Activated T-helper 17 cell treated with anti-CD3 and anti-CD28 coated beads, Interleukin-2, amount 50 U/mL, for 72 hours (primary cell): ENCODE measurements around the gene MOGAT3. TPM values are rescaled to one million over a fixed set of nuclear protein-coding genes. Genes with fewer than 3 reads are reported as not detected.

Experiments used
- ATAC-seq: fragments of 150-1000 bp; cut with Tn5 transposase; replicated peaks from 2 replicates; pipeline ENCODE4 v1.10.0; 2021; ENCODE audit warnings: mild to moderate bottlenecking, moderate library complexity
- H3K27ac Mint-ChIP-seq: one replicate; pipeline ENCODE4 v1.8.0; 2022; ENCODE audit warnings: mixed read lengths
- H3K27me3 Mint-ChIP-seq: one replicate; pipeline ENCODE4 v1.8.0; 2022; ENCODE audit warnings: mixed read lengths
- H3K36me3 Mint-ChIP-seq: one replicate; pipeline ENCODE4 v1.8.0; 2022; ENCODE audit warnings: low read depth, mild to moderate bottlenecking, mixed read lengths
- H3K4me1 Mint-ChIP-seq: one replicate; pipeline ENCODE4 v1.8.0; 2022; ENCODE audit warnings: mixed read lengths
- H3K4me3 Mint-ChIP-seq: one replicate; pipeline ENCODE4 v1.8.0; 2022; ENCODE audit warnings: mild to moderate bottlenecking, mixed read lengths
- H3K9me3 Mint-ChIP-seq: one replicate; pipeline ENCODE4 v1.8.0; 2022; ENCODE audit warnings: mixed read lengths
- total RNA-seq, 2 donors: library from RNA; stranded (reverse); gene quantifications; one replicate each; pipeline ENCODE4 v1.2.3, GENCODE V29; 2022

The MOGAT3 gene
- total RNA-seq, 2 donors from 2014 or later, result not detected

DNA sequence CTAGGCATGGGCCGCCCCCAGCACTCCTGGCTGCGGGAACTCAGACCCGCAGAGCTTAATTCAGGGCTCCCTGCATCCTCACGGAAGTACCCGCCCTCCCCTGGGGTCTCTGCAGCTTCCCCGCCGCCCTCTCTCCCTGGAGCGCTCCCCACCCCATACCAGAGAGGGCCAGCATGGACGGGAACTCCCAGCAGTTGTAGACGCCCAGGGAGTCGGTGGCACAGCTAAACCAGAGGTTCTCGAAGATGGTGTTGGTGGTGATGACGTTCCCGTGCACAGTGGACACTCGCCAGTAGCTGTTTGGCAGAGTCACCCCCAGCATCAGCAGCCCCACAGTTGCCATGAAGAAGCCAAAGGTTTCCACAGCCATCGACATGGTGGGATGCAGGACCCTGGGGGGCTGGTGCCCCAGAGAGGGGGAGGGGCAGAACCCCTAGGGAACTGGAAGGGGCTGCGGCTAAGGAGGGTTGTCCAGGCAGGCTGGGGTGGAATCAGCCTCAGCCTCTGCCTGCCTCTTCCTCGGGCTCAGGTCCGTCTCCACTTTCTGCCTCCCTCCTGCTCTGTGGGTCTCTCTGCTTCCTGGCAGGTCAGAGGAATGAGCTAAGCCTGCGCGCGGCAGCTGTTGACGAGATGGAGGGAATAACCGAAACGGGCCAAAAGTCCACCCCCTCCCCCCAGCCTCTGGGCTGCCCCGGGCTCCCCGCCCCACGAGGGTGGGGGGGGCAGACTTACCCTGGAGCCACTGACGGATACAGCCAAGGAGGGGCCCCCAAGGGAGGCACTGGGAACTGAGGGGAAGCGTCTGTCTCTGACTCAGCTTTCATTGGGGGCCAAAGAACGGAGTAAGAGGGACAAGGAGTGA is 36.6 kb upstream of the MOGAT3 start, which contains the start of gene CLDN15:
Gene CLDN15 (minus strand): TSS at position 597 of the 862 bp plus-strand sequence. CDS start 221 bp downstream, at position 376.
- H3K36me3 Mint-ChIP-seq, result peaks cover 22% of the 10 kb centered on the region
- ATAC-seq, result no peak
- H3K9me3 Mint-ChIP-seq, result no peaks in the 10 kb centered on the region
- no peak within 1 kb of the TSS for H3K27ac Mint-ChIP-seq
- H3K27me3 Mint-ChIP-seq, result no peaks in the 10 kb centered on the region
- no peaks in the 10 kb centered on the region for H3K4me1 Mint-ChIP-seq
- no peak within 1 kb of the TSS for H3K4me3 Mint-ChIP-seq

DNA sequence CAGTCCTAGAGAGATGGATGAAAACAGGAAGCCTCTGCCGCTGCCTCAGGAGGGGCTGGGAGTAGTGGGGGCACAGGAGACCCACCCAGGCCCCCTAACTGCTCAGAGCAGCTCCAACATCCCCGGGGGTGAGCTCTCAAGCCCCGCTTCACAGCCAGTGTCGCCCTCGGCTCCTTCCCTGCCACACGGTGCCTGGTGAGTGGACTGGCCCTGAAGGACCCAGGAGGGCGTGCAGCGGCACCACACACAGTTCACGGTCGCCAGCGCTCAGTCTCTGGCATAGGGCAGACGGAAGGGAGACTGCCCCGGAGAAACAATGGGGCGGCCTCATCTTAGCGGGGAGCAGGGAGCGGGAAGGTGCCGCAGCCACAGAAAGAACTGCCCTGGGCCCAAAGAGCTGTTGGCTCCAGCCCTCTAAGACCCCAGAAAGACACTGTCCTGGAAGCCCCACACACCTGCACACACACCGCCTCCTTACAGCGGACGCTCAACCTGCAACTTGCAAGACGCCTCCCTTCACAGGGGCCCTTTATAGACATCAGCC is 35.5 kb upstream of the MOGAT3 start:
- H3K27ac Mint-ChIP-seq, result no peak overlapping the region
- no peak for ATAC-seq
- H3K4me1 Mint-ChIP-seq, result no peaks in the 10 kb centered on the region
- no peaks in the 10 kb centered on the region for H3K27me3 Mint-ChIP-seq
- no peaks in the 10 kb centered on the region for H3K9me3 Mint-ChIP-seq
- H3K36me3 Mint-ChIP-seq, result peaks cover 28% of the 10 kb centered on the region
- no peak overlapping the region for H3K4me3 Mint-ChIP-seq

DNA sequence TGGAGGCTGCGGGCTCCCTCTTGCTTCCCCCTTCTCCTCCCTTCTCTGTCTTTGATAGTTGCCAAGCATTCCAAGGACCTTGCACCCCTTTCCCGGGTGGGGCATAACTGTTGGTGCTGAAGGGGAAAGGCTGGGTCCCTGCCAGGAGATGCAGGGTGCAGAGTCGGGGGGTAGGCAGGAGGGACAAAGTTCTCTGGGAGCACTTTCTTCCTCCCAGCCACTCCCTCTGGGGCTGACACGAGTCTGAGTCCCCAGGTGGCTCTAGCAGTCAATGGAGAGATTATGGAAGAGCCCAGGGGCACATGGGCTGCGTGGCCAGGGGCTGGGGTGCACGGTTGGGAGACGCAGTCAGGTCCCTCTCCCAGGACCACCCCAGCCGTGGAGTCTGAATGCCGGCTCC is 34.7 kb upstream of the MOGAT3 start:
- Mint-ChIP-seq H3K4me3 (no peak overlapping the region), H3K36me3 (peaks cover 25% of the 10 kb centered on the region), H3K27ac (no peak overlapping the region), H3K4me1 (no peaks in the 10 kb centered on the region), H3K27me3 (no peaks in the 10 kb centered on the region), H3K9me3 (no peaks in the 10 kb centered on the region)
- ATAC-seq, result no peak

DNA sequence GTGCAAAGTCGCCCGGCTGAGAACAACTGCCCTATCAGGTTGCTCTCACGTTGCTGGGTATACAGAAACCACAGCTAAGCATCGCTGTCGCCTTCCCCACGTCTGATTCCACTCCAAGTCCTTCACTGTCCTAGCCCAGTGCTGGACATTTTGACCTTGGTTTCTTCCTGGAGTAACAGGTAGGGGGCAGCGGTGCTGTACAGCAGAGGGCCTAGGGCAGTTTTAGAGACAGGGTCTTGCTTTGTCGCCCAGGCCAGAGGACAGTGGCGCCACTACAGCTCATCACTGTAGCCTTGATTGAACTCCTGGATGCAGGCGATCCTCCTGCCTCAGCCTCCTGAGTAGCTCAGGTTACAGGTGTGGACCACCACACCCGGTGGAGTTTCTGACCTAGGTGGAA is 34.2 kb upstream of the MOGAT3 start:
- Mint-ChIP-seq H3K27ac (no peak overlapping the region), H3K4me1 (no peaks in the 10 kb centered on the region), H3K9me3 (no peaks in the 10 kb centered on the region), H3K36me3 (peaks cover 23% of the 10 kb centered on the region), H3K4me3 (no peak overlapping the region), H3K27me3 (no peaks in the 10 kb centered on the region)
- ATAC-seq, result no peak

DNA sequence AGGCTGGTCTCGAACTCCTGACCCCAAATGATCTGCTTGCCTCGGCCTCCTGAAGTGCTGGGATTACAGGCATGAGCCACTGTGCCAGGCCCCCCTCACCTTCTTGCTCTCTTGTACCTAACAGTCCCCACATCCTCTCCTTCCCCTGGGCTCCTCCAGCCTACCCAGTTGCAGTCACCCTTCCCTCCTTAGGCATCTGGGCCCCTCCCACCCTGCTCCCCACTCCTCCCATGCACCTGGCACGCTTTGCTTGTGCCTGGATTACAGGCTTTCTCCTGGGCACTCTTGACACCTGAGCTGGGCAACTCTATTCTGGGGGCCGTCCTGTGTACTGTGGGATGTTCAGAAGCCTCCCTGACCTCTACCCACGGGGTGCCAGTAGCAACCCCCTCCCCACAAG is 33.8 kb upstream of the MOGAT3 start:
- no peak overlapping the region for H3K27ac Mint-ChIP-seq
- H3K36me3 Mint-ChIP-seq, result peaks cover 19% of the 10 kb centered on the region

DNA sequence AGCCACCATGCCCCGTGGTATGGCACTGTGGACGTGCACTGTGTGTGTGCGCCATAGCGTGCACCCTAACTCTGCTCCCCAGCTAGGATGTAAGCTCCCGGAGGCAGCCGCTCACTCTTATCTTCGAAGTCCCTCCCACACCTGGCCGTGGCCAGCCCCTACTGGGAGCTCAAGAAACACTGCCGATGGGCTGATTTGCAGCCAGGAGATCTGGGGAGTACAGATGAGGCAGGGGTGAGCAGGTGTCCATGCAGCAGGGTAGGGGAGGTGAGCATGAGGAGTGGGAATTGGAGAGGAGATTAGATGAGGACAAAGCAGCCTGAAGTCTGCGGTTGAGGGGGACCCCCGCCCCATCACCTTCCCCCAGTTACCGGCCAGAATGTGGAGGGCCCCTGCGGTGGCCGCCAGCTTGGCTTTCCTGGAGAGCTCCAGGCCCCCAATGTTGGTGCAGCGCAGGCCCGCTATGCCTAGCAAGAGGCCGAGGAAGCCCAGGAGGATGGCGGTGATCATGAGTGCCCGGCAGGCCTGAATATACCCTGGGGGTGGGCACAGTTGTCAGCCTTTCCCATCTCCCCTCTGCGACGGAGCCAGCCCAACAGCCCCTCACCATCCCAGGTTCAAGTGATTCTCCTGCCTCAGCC is 33.2 kb upstream of the MOGAT3 start:
- Mint-ChIP-seq H3K4me1 (no peaks in the 10 kb centered on the region), H3K27ac (no peak overlapping the region), H3K4me3 (no peak overlapping the region), H3K27me3 (no peaks in the 10 kb centered on the region), H3K9me3 (no peaks in the 10 kb centered on the region), H3K36me3 (peaks cover 17% of the 10 kb centered on the region)
- no peak for ATAC-seq

More for the DNA sequence above, 33.8 kb upstream of the MOGAT3 start:
- H3K4me1 Mint-ChIP-seq, result no peaks in the 10 kb centered on the region
- no peaks in the 10 kb centered on the region for H3K9me3 Mint-ChIP-seq
- no peak overlapping the region for H3K4me3 Mint-ChIP-seq
- ATAC-seq, result no peak
- H3K27me3 Mint-ChIP-seq, result no peaks in the 10 kb centered on the region

DNA sequence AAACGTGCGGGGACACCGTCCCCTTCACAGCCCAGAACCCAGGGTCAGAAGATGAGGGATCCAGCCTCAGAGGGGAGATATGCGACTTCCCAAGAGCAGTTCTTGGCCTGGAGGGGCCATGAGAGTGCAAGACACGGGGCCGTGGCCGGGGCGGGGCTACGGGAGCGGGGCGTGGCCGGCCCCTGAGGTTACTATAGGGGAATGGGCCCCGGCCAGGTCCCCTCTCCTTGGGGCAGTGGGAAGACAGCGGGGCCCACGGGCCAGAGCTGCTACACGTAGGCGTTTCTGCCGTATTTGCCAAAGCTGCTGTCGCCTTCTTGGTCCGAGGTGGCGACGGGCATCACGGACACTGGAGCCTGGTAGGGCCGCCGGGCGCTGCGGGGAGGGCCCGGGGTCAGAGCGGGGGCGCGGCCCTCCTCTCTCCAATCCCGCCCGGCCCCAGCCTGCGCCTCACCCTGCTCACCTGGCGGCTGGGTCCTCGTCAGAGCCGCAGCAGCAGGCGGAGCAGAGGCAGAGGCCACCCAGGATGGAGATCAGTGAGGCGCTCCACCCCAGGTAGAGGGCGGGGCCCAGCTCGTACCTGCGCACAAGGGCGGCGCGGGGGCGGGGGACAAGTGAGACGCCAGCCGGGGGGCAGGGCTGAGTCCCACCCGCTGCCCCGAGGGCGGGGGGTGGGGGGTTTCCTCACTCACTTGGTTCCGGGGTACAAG is 31.5 kb upstream of the MOGAT3 start:
- no peak overlapping the region for H3K4me3 Mint-ChIP-seq
- no peak overlapping the region for H3K27ac Mint-ChIP-seq
- no peaks in the 10 kb centered on the region for H3K27me3 Mint-ChIP-seq
- no peak for ATAC-seq
- H3K36me3 Mint-ChIP-seq, result peaks cover 32% of the 10 kb centered on the region
- H3K4me1 Mint-ChIP-seq, result no peaks in the 10 kb centered on the region
- H3K9me3 Mint-ChIP-seq, result no peaks in the 10 kb centered on the region

DNA sequence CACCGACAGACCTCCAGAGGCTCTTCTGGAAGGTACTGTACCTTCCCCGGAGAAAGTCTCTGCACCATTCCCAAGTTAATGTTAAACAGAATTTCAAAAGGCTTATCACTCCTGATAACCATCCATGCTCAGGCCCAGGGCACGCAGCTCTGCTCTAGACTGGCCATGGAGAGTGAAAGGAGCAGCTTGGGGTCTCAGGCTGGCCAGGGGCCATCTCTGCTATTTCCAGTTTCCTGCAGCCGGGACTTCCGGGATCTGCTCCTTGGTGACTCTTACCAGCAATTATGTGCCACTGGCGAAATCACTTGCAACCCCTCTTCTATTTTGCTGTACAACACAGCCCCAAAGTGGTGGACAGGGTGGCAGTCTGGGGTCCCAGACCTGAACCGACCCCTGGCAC is 30.8 kb upstream of the MOGAT3 start:
- no peak overlapping the region for H3K27ac Mint-ChIP-seq
- H3K4me1 Mint-ChIP-seq, result no peaks in the 10 kb centered on the region
- no peak overlapping the region for H3K4me3 Mint-ChIP-seq
- H3K27me3 Mint-ChIP-seq, result no peaks in the 10 kb centered on the region
- no peaks in the 10 kb centered on the region for H3K9me3 Mint-ChIP-seq
- H3K36me3 Mint-ChIP-seq, result peaks cover 38% of the 10 kb centered on the region
- ATAC-seq, result no peak

DNA sequence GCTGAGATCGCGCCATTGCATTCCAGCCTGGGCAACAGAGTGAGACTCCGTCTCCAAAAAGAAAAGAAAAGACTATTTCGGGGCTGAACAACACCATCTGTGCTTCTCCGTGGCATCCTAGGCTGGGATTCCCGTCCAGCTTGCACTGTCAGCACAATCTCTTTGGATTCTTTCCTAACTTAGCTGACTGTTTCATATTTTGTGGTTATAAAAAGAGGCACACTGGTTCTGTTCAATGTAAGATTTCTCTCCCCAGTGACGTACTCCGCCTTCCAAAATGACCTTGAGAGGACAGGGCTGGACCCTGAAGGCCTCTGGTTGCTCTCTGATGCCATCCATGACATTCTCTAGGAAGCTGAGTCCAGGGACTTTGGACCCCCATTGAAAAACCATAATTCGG is 25.9 kb upstream of the MOGAT3 start:
- no peak overlapping the region for H3K4me3 Mint-ChIP-seq
- ATAC-seq, result no peak

DNA sequence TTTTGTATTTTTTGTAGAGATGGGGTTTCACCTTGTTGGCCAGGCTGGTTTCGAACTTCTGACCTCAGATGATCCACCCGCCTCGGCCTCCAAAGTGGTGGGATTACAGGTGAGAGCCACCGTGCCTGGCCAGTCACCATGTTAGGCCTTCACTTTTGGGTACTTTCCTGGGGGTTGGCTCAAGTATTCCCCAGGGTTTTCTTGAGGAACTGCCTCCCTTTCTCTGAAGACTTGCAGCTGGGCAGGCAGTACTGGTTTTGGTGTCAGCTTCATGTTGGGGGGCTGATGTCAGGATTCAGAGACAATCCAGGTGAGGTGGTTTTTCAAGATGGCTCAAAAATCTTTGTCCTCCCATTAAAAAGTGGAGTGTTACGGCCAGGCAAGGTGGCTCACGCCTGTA is 24.8 kb upstream of the MOGAT3 start:
- H3K36me3 Mint-ChIP-seq, result peaks cover 87% of the 10 kb centered on the region
- H3K4me1 Mint-ChIP-seq, result no peaks in the 10 kb centered on the region
- no peak overlapping the region for H3K4me3 Mint-ChIP-seq
- H3K27ac Mint-ChIP-seq, result no peak overlapping the region
- H3K9me3 Mint-ChIP-seq, result no peaks in the 10 kb centered on the region
- no peaks in the 10 kb centered on the region for H3K27me3 Mint-ChIP-seq
- ATAC-seq, result no peak

More for the DNA sequence above, 25.9 kb upstream of the MOGAT3 start:
- H3K27ac Mint-ChIP-seq, result no peak overlapping the region
- no peaks in the 10 kb centered on the region for H3K27me3 Mint-ChIP-seq
- peaks cover 84% of the 10 kb centered on the region for H3K36me3 Mint-ChIP-seq
- no peaks in the 10 kb centered on the region for H3K4me1 Mint-ChIP-seq
- no peaks in the 10 kb centered on the region for H3K9me3 Mint-ChIP-seq

DNA sequence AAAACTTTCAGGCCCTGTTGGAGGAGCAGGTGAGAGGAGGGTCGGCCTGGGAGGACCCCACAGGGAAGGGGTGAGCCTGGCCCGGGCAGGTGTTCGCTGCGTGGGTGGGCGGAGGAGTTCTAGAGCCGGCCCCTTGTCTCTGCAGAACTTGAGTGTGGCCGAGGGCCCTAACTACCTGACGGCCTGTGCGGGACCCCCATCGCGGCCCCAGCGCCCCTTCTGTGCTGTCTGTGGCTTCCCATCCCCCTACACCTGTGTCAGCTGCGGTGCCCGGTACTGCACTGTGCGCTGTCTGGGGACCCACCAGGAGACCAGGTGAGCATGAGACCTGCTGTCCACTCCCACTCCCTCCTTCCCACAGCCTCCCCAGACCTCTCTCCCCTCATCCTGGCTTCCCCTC is 22.7 kb upstream of the MOGAT3 start:
- no peak for ATAC-seq
- H3K27me3 Mint-ChIP-seq, result no peaks in the 10 kb centered on the region
- no peak overlapping the region for H3K27ac Mint-ChIP-seq
- peaks cover 4% of the 10 kb centered on the region for H3K4me1 Mint-ChIP-seq
- H3K36me3 Mint-ChIP-seq, result peaks cover 75% of the 10 kb centered on the region
- H3K4me3 Mint-ChIP-seq, result no peak overlapping the region
- no peaks in the 10 kb centered on the region for H3K9me3 Mint-ChIP-seq

DNA sequence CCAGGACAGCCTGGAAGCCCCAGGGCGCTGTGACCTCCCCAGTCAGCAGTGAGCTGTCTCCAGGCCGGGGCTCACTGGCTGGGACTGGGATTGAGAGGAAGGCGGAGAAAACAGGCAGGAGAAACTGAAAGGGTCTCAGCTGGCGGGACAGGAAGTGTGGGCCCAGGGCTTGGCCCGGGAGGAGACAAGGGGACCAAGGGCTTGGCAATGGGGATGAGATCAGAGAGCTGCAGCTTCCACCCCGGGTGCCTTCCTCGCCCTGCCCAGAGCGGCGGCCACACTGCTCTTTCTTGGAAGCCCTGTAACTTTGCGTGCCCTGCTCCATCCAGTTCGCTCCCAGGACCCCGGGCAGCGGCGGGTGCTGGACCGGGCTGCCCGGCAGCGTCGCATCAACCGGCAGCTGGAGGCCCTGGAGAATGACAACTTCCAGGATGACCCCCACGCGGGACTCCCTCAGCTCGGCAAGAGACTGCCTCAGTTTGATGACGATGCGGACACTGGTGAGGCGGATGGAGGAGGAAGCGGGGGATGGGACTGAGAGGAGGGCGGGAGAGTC is 21.5 kb upstream of the MOGAT3 start:
- ATAC-seq, result no peak
- Mint-ChIP-seq H3K27me3 (no peaks in the 10 kb centered on the region), H3K36me3 (peaks cover 74% of the 10 kb centered on the region), H3K4me1 (peaks cover 4% of the 10 kb centered on the region), H3K9me3 (no peaks in the 10 kb centered on the region), H3K4me3 (no peak overlapping the region), H3K27ac (no peak overlapping the region)

DNA sequence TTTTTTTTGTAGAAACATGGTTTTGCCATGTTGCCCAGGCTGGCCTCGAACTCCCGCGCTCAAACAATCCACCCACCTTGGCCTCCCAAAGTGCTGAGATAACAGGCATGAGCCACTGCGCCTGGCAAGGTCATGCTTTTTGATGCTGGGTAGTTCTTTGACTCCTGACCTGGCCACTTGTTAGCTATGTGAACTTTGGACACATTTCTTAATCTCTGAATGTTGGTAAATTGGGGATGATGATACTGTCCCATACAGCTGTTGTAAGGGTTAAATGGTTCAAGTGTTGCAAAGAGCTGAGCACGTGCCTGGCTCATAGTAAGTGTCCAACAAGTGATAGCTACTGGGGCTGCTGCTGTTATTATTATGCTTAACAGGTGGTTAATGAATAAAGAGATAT is 19.5 kb upstream of the MOGAT3 start:
- Mint-ChIP-seq H3K27ac (no peak overlapping the region), H3K36me3 (peaks cover 69% of the 10 kb centered on the region), H3K4me3 (peak overlapping the region; percentile 95), H3K27me3 (no peaks in the 10 kb centered on the region), H3K9me3 (no peaks in the 10 kb centered on the region), H3K4me1 (peaks cover 11% of the 10 kb centered on the region)
- ATAC-seq, result no peak
